Trophoblast cell (in vitro differentiated cells and primary cell): ENCODE data around the gene GADD45GIP1.

Experiments
- DNase-seq, 2 donors: peaks; one replicate each; pipeline ENCODE4 v3.0.0-alpha.2; 2016
- H2AFZ ChIP-seq: 2 replicates; pipeline ENCODE4 v1.6.1; 2013; ENCODE audit warnings: low read length, moderate library complexity, mild to moderate bottlenecking; ENCODE audit not compliant: insufficient read depth, poor library complexity
- H2AK5ac ChIP-seq: 2 replicates; pipeline ENCODE4 v1.6.1; 2013; ENCODE audit warnings: mild to moderate bottlenecking, low read length
- H2BK120ac ChIP-seq: 2 replicates; pipeline ENCODE4 v1.6.1; 2013; ENCODE audit warnings: low read length, mild to moderate bottlenecking, moderate library complexity; ENCODE audit not compliant: insufficient read depth, poor library complexity
- H2BK12ac ChIP-seq: 2 replicates; pipeline ENCODE4 v1.6.1; 2013; ENCODE audit warnings: mild to moderate bottlenecking, low read length, moderate library complexity
- H2BK5ac ChIP-seq: 2 replicates; pipeline ENCODE4 v1.6.1; 2013; ENCODE audit warnings: low read length, low read depth, moderate library complexity, mild to moderate bottlenecking; ENCODE audit not compliant: poor library complexity
- H3K14ac ChIP-seq: 2 replicates; pipeline ENCODE4 v1.6.1; 2013; ENCODE audit warnings: mild to moderate bottlenecking, low read length
- H3K18ac ChIP-seq: 2 replicates; pipeline ENCODE4 v1.6.1; 2013; ENCODE audit warnings: mild to moderate bottlenecking, low read length
- H3K23ac ChIP-seq: 2 replicates; pipeline ENCODE4 v1.6.1; 2013; ENCODE audit warnings: low read length
- H3K27ac ChIP-seq: 2 replicates; pipeline ENCODE4 v1.5.1; 2013; ENCODE audit warnings: low read depth, mild to moderate bottlenecking, inconsistent platforms, low read length, moderate library complexity
- H3K27me3 ChIP-seq: 2 replicates; pipeline ENCODE4 v1.6.1; 2013; ENCODE audit warnings: inconsistent platforms, mild to moderate bottlenecking, low read length, moderate library complexity; ENCODE audit not compliant: insufficient read depth
- H3K36me3 ChIP-seq, 2 experiments: 1 replicate in 1 of 2; 2 replicates in 1 of 2; pipeline ENCODE4 v1.6.1; 2013; ENCODE audit warnings: low read length in 2 of 2, mild to moderate bottlenecking in 2 of 2, moderate library complexity in 1 of 2; ENCODE audit not compliant: insufficient read depth in 2 of 2, control insufficient read depth in 1 of 2
- H3K4ac ChIP-seq: 2 replicates; pipeline ENCODE4 v1.6.1; 2013; ENCODE audit warnings: low read depth, mild to moderate bottlenecking, low read length, moderate library complexity
- H3K4me1 ChIP-seq, 2 experiments: 1 replicate in 1 of 2; 2 replicates in 1 of 2; pipeline ENCODE4 v1.6.1; 2013; ENCODE audit warnings: low read length in 2 of 2, mild to moderate bottlenecking in 2 of 2, moderate library complexity in 1 of 2; ENCODE audit not compliant: insufficient read depth in 2 of 2, control insufficient read depth in 1 of 2
- H3K4me2 ChIP-seq: 2 replicates; pipeline ENCODE4 v1.6.1; 2013; ENCODE audit warnings: inconsistent platforms, mild to moderate bottlenecking, low read length, moderate library complexity
- H3K4me3 ChIP-seq: 2 replicates; pipeline ENCODE4 v1.5.1; 2013; ENCODE audit warnings: mild to moderate bottlenecking, low read depth, low read length, inconsistent platforms
- H3K79me1 ChIP-seq: one replicate; pipeline ENCODE4 v1.6.1; 2013; ENCODE audit warnings: low read length
- H3K79me2 ChIP-seq: 2 replicates; pipeline ENCODE4 v1.6.1; 2013; ENCODE audit warnings: low read length, mild to moderate bottlenecking; ENCODE audit not compliant: control insufficient read depth, insufficient read depth, poor library complexity
- H3K9ac ChIP-seq: 2 replicates; pipeline ENCODE4 v1.6.1; 2013; ENCODE audit warnings: mild to moderate bottlenecking, low read length
- H3K9me3 ChIP-seq: 2 replicates; pipeline ENCODE4 v1.6.1; 2013; ENCODE audit warnings: low read depth, mild to moderate bottlenecking, control low read depth, inconsistent platforms, low read length; ENCODE audit not compliant: insufficient read depth
- H4K12ac ChIP-seq: 2 replicates; pipeline ENCODE4 v1.6.1; 2013; ENCODE audit warnings: low read depth, mild to moderate bottlenecking, low read length, moderate library complexity
- H4K8ac ChIP-seq: 2 replicates; pipeline ENCODE4 v1.6.1; 2013; ENCODE audit warnings: low read depth, mild to moderate bottlenecking, low read length, moderate library complexity
- H4K91ac ChIP-seq: one replicate; pipeline ENCODE4 v1.6.1; 2013; ENCODE audit warnings: low read depth, mild to moderate bottlenecking, low read length, moderate library complexity
- WGBS: extraction: QIAGEN DNeasy Blood & Tissue Kit; methylation state at CpG from one replicate; pipeline ENCODE4 v1.1.7; 2013; ENCODE audit warnings: missing lambda C conversion rate; ENCODE audit not compliant: insufficient read length, insufficient coverage; ENCODE audit errors: extremely low coverage; 5-methylcytosine and 5-hydroxymethylcytosine counted together

The GADD45GIP1 gene

GRCh38 chr19:12987190-12987589 lies 30.2 kb upstream of the GADD45GIP1 start:
- Histone ChIP-seq H4K8ac (no peak overlapping the region), H4K12ac (no peak overlapping the region), H3K27ac (no peak overlapping the region), H3K4me2 (no peak overlapping the region), H3K9ac (no peak overlapping the region), H3K27me3 (peaks cover 22% of the 10 kb centered on the region), H2AFZ (no peak overlapping the region), H3K23ac (no peak overlapping the region), H3K4me3 (no peak overlapping the region), H3K4me1 (no peaks in the 10 kb centered on the region), H3K79me2 (no peaks in the 10 kb centered on the region), H2BK120ac (no peak overlapping the region), H2AK5ac (no peak overlapping the region), H3K79me1 (no peaks in the 10 kb centered on the region), H3K9me3 (peaks cover 25% of the 10 kb centered on the region), H4K91ac (no peak overlapping the region), H3K14ac (no peak overlapping the region), H3K36me3 (no peaks in the 10 kb centered on the region), H2BK12ac (no peak overlapping the region), H3K4ac (no peak overlapping the region), H3K18ac (no peak overlapping the region), H2BK5ac (no peak overlapping the region)
- WGBS, result no CpG with 5 or more reads among the region's 3 CpGs
- DNase-seq, result no peak

GRCh38 chr19:12986726-12987125 lies 29.7 kb upstream of the GADD45GIP1 start:
- Histone ChIP-seq H2BK5ac (no peak overlapping the region), H2AFZ (no peak overlapping the region), H3K18ac (no peak overlapping the region), H3K4me1 (no peaks in the 10 kb centered on the region), H3K79me1 (no peaks in the 10 kb centered on the region), H3K14ac (no peak overlapping the region), H3K23ac (no peak overlapping the region), H3K27ac (no peak overlapping the region), H3K9me3 (peaks cover 25% of the 10 kb centered on the region), H3K9ac (no peak overlapping the region), H3K27me3 (peaks cover 22% of the 10 kb centered on the region), H3K4me3 (no peak overlapping the region), H4K91ac (no peak overlapping the region), H3K36me3 (no peaks in the 10 kb centered on the region), H3K4ac (no peak overlapping the region), H3K79me2 (no peaks in the 10 kb centered on the region), H2BK12ac (no peak overlapping the region), H4K8ac (no peak overlapping the region), H2BK120ac (no peak overlapping the region), H2AK5ac (no peak overlapping the region), H4K12ac (no peak overlapping the region), H3K4me2 (no peak overlapping the region)
- no CpG with 5 or more reads among the region's 12 CpGs for WGBS
- DNase-seq, result no peak

GRCh38 chr19:12985049-12985776 lies 28.2 kb upstream of the GADD45GIP1 start:
- Histone ChIP-seq H2BK12ac (no peak overlapping the region), H3K36me3 (no peaks in the 10 kb centered on the region), H3K14ac (no peak overlapping the region), H2BK5ac (no peak overlapping the region), H3K27ac (no peak overlapping the region), H2BK120ac (no peak overlapping the region), H3K23ac (no peak overlapping the region), H4K91ac (no peak overlapping the region), H3K9ac (no peak overlapping the region), H4K8ac (no peak overlapping the region), H3K18ac (no peak overlapping the region), H3K4me2 (no peak overlapping the region), H2AK5ac (no peak overlapping the region), H3K4ac (no peak overlapping the region), H3K9me3 (peaks cover 21% of the 10 kb centered on the region), H3K4me3 (no peak overlapping the region), H3K4me1 (no peaks in the 10 kb centered on the region), H3K27me3 (peaks cover 18% of the 10 kb centered on the region), H3K79me1 (no peaks in the 10 kb centered on the region), H3K79me2 (no peaks in the 10 kb centered on the region), H2AFZ (no peak overlapping the region), H4K12ac (no peak overlapping the region)
- no CpG with 5 or more reads among the region's 16 CpGs for WGBS
- DNase-seq, result peak; percentile 8 to 24

- Histone ChIP-seq H4K91ac (no peak overlapping the region), H2BK120ac (no peak overlapping the region), H3K27ac (no peak overlapping the region), H2BK12ac (no peak overlapping the region), H3K9ac (no peak overlapping the region), H3K79me2 (no peaks in the 10 kb centered on the region), H3K23ac (no peak overlapping the region), H3K79me1 (no peaks in the 10 kb centered on the region), H3K36me3 (no peaks in the 10 kb centered on the region), H3K18ac (no peak overlapping the region), H2AK5ac (no peak overlapping the region), H4K8ac (no peak overlapping the region), H3K4me2 (no peak overlapping the region), H2AFZ (no peak overlapping the region), H3K4me3 (no peak overlapping the region), H3K9me3 (peaks cover 21% of the 10 kb centered on the region), H4K12ac (no peak overlapping the region), H3K4ac (no peak overlapping the region), H3K27me3 (peaks cover 18% of the 10 kb centered on the region), H2BK5ac (no peak overlapping the region), H3K14ac (no peak overlapping the region), H3K4me1 (no peaks in the 10 kb centered on the region)
- no peak for DNase-seq
- no CpG with 5 or more reads among the region's 10 CpGs for WGBS
Measured at GRCh38 chr19:12984683-12985048, 27.6 kb upstream of the GADD45GIP1 start.
